Pericardium fibroblast (primary cell): Measurements from ENCODE around the gene ZNF578. TPM values are rescaled to one million over a fixed set of nuclear protein-coding genes. Genes with fewer than 3 reads are reported as not detected.

Experiments
- total RNA-seq: library from RNA; depleted of rRNA; stranded (reverse); fragments of >200 nt; gene quantifications from 2 replicates; pipeline ENCODE4 v1.2.3, GENCODE V29; 2015

Gene ZNF578
- 0.70 and 3.2 TPM in 2 replicates for total RNA-seq

DNA sequence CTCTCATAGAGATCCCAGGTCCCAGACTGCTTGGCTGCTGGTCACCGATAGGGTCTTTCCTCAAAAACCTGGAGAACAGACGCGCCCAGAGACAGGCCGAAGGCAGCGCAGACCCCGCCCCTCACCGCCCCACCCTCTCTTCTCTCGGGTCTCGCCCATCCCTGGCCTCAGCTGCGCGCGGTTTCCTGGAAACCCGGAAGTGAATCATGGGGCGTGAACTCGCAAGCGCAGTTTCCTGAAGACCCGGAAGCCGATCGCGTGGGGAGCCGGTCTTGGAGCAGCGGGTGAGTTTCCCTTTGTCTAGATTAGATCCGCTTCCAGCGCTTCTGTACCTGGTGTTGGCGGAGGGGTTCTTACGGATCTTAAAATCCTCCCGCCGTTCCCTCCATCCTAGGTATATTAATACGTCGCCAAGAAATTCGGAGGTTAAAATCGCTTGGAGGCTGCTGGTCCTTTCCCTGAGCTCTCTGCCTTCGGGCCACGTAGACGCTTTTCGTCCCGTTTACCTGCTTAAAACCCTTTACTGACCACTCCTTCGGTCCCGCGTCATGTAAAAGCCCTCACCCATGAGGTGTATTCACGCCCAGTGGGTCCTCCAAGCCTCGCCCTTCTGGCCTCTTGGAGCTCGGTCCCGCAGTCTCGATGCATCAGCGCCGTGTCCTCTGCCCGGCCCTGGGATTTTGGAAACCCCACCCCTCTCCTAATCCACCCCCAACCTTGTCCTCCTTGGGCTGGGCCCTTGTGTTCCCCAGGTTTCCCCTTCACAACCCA is at the start of gene ZNF578:
TSS of gene ZNF578 (plus strand) at position 230 of the 771 bp plus-strand sequence. CDS start 48,293 bp downstream, outside the sequence.

DNA sequence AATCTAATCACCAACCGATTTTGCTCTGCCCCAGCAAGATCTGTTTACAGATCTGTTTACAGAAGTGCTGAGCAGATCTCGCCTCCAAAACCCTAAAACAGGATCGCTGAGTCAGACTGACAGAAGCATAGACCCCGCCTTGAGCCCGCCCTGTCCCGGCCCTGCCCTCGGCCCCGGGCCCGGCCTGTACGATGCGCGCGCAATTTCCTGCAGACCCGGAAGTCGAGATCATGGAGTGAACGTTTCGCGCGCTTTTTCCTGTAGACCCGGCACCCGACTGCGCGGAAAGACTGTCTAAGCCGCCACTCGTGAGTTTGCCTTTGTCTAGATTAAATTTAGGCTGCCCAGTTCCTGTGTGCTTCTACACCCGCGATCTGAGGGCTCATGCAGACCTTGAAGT is 24.4 kb upstream of the ZNF578 start, which contains the start of gene ZNF534:
TSS of gene ZNF534 (plus strand) at position 212 of the 400 bp plus-strand sequence. CDS start 2,327 bp downstream, outside the sequence.

DNA sequence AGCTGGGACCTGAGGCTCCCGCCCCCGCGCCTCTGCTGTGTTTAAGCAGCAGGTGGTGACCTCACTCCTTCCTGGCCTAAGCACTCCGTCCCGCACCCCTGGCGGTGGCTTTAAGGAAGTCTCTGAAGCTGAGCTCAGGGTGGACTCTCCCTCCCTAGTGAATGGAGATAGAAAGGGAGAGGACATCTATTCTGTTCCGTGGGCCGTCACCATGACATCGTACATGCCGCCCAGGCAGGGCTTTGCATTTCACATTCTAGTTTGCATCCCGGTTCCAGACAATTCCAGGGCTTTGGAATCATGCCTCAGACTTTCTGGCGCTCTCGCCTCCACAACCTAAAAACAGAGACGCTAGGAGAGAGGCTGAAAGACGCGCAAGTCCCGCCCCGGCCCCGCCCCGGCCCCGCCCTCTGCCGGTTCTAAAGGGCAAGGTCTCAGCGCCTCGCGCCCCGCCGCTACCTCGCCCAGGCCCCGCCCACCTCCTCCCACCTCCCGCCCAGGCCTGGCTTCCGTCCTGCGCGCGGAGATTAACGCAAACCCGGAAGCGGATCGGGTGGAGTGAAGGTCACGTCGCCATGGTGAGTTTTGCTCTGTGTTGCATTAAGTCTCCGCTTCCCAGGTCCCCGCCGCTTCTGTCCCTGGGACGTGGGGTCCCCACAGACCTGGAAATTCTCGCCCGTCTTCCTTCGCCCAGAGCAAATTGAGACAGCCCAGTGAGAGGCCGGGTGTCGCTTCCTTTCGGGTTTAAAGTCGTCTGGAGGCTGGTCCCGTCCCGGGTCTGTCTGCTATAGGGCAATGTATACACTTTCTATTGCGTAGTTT is 74.0 kb downstream of the ZNF578 start, which contains the start of gene ZNF808:
TSS of gene ZNF808 (plus strand) at position 535 of the 822 bp plus-strand sequence. CDS start 15,617 bp downstream, outside the sequence.

Other genes with a start within 250 kb of the ZNF578 start
- gene ZNF766, start 184.0 kb upstream of the ZNF578 start, total RNA-seq, result 7.1 and 10.2 TPM in 2 replicates
- gene ZNF480, start 156.4 kb upstream of the ZNF578 start, total RNA-seq, result 5.5 and 8.8 TPM in 2 replicates
- gene ZNF610, start 117.3 kb upstream of the ZNF578 start, total RNA-seq, result 1.8 and 2.9 TPM in 2 replicates
- gene ZNF880, start 83.6 kb upstream of the ZNF578 start, total RNA-seq, result 11.6 and 25.1 TPM in 2 replicates
- gene ZNF528, start 55.7 kb upstream of the ZNF578 start, total RNA-seq, result 4.9 and 6.6 TPM in 2 replicates
- gene ZNF534, start 24.4 kb upstream of the ZNF578 start, total RNA-seq, result 0.60 TPM in 1 of 2 replicates, not detected in the other
- gene ZNF808, start 74.1 kb downstream of the ZNF578 start, total RNA-seq, result 5.4 and 7.4 TPM in 2 replicates
- 2.6 and 3.9 TPM in 2 replicates for gene ZNF701, start 116.7 kb downstream of the ZNF578 start, total RNA-seq
- 11.6 and 27.3 TPM in 2 replicates for gene ZNF83, start 184.8 kb downstream of the ZNF578 start, total RNA-seq